NCI-H128 (cell line): ENCODE data around the gene KANK2.

Source experiments
- DNase-seq: peaks from one replicate; lab custom pipeline; 2025; ENCODE audit not compliant: unreplicated experiment; lab: John Stamatoyannopoulos, UW

Gene KANK2

GRCh38 chr19:11197291-11198174 lies at the start of gene KANK2:
Gene KANK2, minus strand, starts transcription at chr19:11197545. Its CDS starts 3,034 bp downstream, at chr19:11194511.
- peak; percentile 63 for DNase-seq

GRCh38 chr19:11246941-11247340 lies 49.6 kb upstream of the KANK2 start:
- no peak for DNase-seq

GRCh38 chr19:11244846-11245589 lies 47.7 kb upstream of the KANK2 start:
- no peak for DNase-seq

GRCh38 chr19:11243798-11244169 lies 46.4 kb upstream of the KANK2 start:
- DNase-seq = no peak

GRCh38 chr19:11242864-11243797 lies 45.8 kb upstream of the KANK2 start:
- peak; percentile 31 for DNase-seq

- DNase-seq = no peak
These were observed 44.7 kb upstream of the KANK2 start for GRCh38 chr19:11242025-11242424.

- DNase-seq = no peak
These were observed 42.7 kb upstream of the KANK2 start for GRCh38 chr19:11240008-11240444.

- DNase-seq = no peak
These were observed 42.1 kb upstream of the KANK2 start, which contains the start of gene ANGPTL8 for GRCh38 chr19:11239377-11240000. Gene ANGPTL8, plus strand, starts transcription at chr19:11239619. Its CDS starts 19 bp downstream, at chr19:11239638.

- no peak for DNase-seq
These were observed 41.5 kb upstream of the KANK2 start for GRCh38 chr19:11238781-11239376.

GRCh38 chr19:11238041-11238440 lies 40.7 kb upstream of the KANK2 start:
- no peak for DNase-seq

- DNase-seq = no peak
These were observed 40.0 kb upstream of the KANK2 start for GRCh38 chr19:11237321-11237720.

GRCh38 chr19:11236324-11237301 lies 39.3 kb upstream of the KANK2 start:
- no peak for DNase-seq

GRCh38 chr19:11234486-11235075 lies 37.2 kb upstream of the KANK2 start:
- no peak for DNase-seq

- no peak for DNase-seq
These were observed 35.7 kb upstream of the KANK2 start for GRCh38 chr19:11233073-11233472.

- DNase-seq = no peak
These were observed 35.2 kb upstream of the KANK2 start for GRCh38 chr19:11232555-11232954.

GRCh38 chr19:11230621-11231386 lies 33.5 kb upstream of the KANK2 start:
- DNase-seq = no peak

- no peak for DNase-seq
These were observed 30.0 kb upstream of the KANK2 start for GRCh38 chr19:11227195-11227886.
